ENCODE results near the gene EVC2. TPM values are rescaled to one million over a fixed set of nuclear protein-coding genes. Genes with fewer than 3 reads are reported as not detected.

The EVC2 gene
- total and polyA plus RNA-seq, 2 donors (not counting 1 experiment from before 2014, with no cell fraction given), result 1.4 to 16.5 TPM

DNA sequence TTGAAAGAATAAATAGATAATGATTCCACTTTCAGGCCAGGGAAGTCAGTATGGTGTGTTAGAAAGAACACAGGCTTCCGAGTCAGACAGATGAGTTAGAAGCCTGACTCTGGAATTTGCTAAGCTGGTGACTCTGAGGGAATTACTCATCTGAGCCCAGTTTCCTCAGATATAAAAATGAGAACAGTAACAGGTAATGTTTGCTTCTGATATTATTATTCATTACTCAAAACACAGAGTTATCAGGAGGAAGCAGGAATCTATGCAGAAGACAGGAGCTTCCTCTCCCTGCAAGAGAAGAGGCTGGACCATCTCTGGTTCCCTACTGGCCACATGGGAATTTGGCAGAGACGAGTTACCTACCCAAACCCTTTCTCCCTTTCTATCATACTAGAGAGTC is 163.1 kb downstream of the EVC2 start:
- no peak overlapping the region for H3K4me3 ChIP-seq (replicated peaks in 1 of 4; ENCODE audit: control extremely low read depth in 1 of 4, insufficient read depth in 1 of 4, low read depth in 3 of 4, low read length in 4 of 4)
- H3K9me3 ChIP-seq (ENCODE audit: control insufficient read depth, insufficient read depth, low read depth, low read length), result no peaks in the 10 kb centered on the region
- H4K20me1 ChIP-seq (ENCODE audit: control insufficient read depth, extremely low read depth, insufficient read depth, low read length), result no peaks in the 10 kb centered on the region
- H3K27ac ChIP-seq (ENCODE audit: insufficient read depth, low read length), result no peak overlapping the region
- no peaks in the 10 kb centered on the region for H3K79me2 ChIP-seq (ENCODE audit: control insufficient read depth, insufficient read depth, low read length)
- H3K9ac ChIP-seq (ENCODE audit: insufficient read depth, low read length), result no peak overlapping the region
- no peak overlapping the region for H3K4me2 ChIP-seq (ENCODE audit: extremely low read depth, insufficient read depth, low read length)
- DNase-seq (ENCODE audit: low read depth in 2 of 2), result no peak
- H2AFZ ChIP-seq (ENCODE audit: low read length), result no peak overlapping the region
- H3K4me1 ChIP-seq (ENCODE audit: control insufficient read depth, extremely low read depth, insufficient read depth, low read length), result no peaks in the 10 kb centered on the region
- TF ChIP-seq CTCF (conservative IDR thresholded peaks at IDR 0.05 in 1 of 2, IDR thresholded peaks at IDR 0.05 in 1 of 2; ENCODE audit: low read depth in 1 of 2, low read length in 2 of 2) (no peak), EZH2 (IDR thresholded peaks at IDR 0.05; ENCODE audit: low read length, missing control alignments) (no peak)
- H3K36me3 ChIP-seq (ENCODE audit: control insufficient read depth, insufficient read depth, low read length), result no peaks in the 10 kb centered on the region
- H3K27me3 ChIP-seq (ENCODE audit: control insufficient read depth, insufficient read depth, low read length), result no peaks in the 10 kb centered on the region

- no peaks in the 10 kb centered on the region for H3K4me1 ChIP-seq (ENCODE audit: control insufficient read depth, extremely low read depth, insufficient read depth, low read length)
- H3K9me3 ChIP-seq (ENCODE audit: control insufficient read depth, insufficient read depth, low read depth, low read length), result no peaks in the 10 kb centered on the region
- H3K4me3 ChIP-seq (replicated peaks in 1 of 4; ENCODE audit: control extremely low read depth in 1 of 4, insufficient read depth in 1 of 4, low read depth in 3 of 4, low read length in 4 of 4), result no peak overlapping the region
- TF ChIP-seq EZH2 (IDR thresholded peaks at IDR 0.05; ENCODE audit: low read length, missing control alignments), result no peak
- no peak for TF ChIP-seq CTCF (conservative IDR thresholded peaks at IDR 0.05 in 1 of 2, IDR thresholded peaks at IDR 0.05 in 1 of 2; ENCODE audit: low read depth in 1 of 2, low read length in 2 of 2)
- no peaks in the 10 kb centered on the region for H4K20me1 ChIP-seq (ENCODE audit: control insufficient read depth, extremely low read depth, insufficient read depth, low read length)
- H3K36me3 ChIP-seq (ENCODE audit: control insufficient read depth, insufficient read depth, low read length), result no peaks in the 10 kb centered on the region
- no peak overlapping the region for H3K4me2 ChIP-seq (ENCODE audit: extremely low read depth, insufficient read depth, low read length)
- no peak overlapping the region for H3K9ac ChIP-seq (ENCODE audit: insufficient read depth, low read length)
- DNase-seq (ENCODE audit: low read depth in 2 of 2), result no peak
- H2AFZ ChIP-seq (ENCODE audit: low read length), result no peak overlapping the region
- no peaks in the 10 kb centered on the region for H3K27me3 ChIP-seq (ENCODE audit: control insufficient read depth, insufficient read depth, low read length)
- H3K79me2 ChIP-seq (ENCODE audit: control insufficient read depth, insufficient read depth, low read length), result no peaks in the 10 kb centered on the region
- H3K27ac ChIP-seq (ENCODE audit: insufficient read depth, low read length), result no peak overlapping the region
Observed at GRCh38 chr4:5544762-5545161, 163.6 kb downstream of the EVC2 start.

DNA sequence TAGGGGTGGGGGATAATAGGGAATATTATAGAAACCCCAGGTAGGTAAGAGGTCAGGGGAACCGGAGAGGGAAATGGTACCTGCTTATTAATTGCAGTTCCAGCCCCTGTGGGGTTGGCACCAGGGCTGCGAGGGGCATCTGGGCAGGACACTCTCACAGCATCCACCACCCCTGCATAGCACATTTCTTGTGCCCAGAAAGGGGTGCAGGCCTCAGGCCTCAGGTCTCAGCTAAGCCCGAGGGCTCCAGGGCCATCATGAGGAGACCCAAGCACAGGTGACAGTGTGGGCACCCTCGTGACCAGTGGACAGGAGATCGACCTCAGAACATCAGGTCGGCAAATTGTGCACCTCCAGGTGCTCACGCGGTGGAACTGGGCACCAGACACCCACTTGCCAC is 164.7 kb downstream of the EVC2 start:
- no peak overlapping the region for H3K4me2 ChIP-seq (ENCODE audit: extremely low read depth, insufficient read depth, low read length)
- no peaks in the 10 kb centered on the region for H3K36me3 ChIP-seq (ENCODE audit: control insufficient read depth, insufficient read depth, low read length)
- H3K79me2 ChIP-seq (ENCODE audit: control insufficient read depth, insufficient read depth, low read length), result no peaks in the 10 kb centered on the region
- H4K20me1 ChIP-seq (ENCODE audit: control insufficient read depth, extremely low read depth, insufficient read depth, low read length), result no peaks in the 10 kb centered on the region
- no peak for DNase-seq (ENCODE audit: low read depth in 2 of 2)
- H3K4me1 ChIP-seq (ENCODE audit: control insufficient read depth, extremely low read depth, insufficient read depth, low read length), result no peaks in the 10 kb centered on the region
- H3K9me3 ChIP-seq (ENCODE audit: control insufficient read depth, insufficient read depth, low read depth, low read length), result no peaks in the 10 kb centered on the region
- no peak overlapping the region for H3K9ac ChIP-seq (ENCODE audit: insufficient read depth, low read length)
- no peak overlapping the region for H3K4me3 ChIP-seq (replicated peaks in 1 of 4; ENCODE audit: control extremely low read depth in 1 of 4, insufficient read depth in 1 of 4, low read depth in 3 of 4, low read length in 4 of 4)
- H3K27ac ChIP-seq (ENCODE audit: insufficient read depth, low read length), result no peak overlapping the region
- no peaks in the 10 kb centered on the region for H3K27me3 ChIP-seq (ENCODE audit: control insufficient read depth, insufficient read depth, low read length)
- no peak overlapping the region for H2AFZ ChIP-seq (ENCODE audit: low read length)
- TF ChIP-seq EZH2 (IDR thresholded peaks at IDR 0.05; ENCODE audit: low read length, missing control alignments) (no peak), CTCF (conservative IDR thresholded peaks at IDR 0.05 in 1 of 2, IDR thresholded peaks at IDR 0.05 in 1 of 2; ENCODE audit: low read depth in 1 of 2, low read length in 2 of 2) (no peak)
